ENCODE measurements around the gene CAVIN2. TPM values are rescaled to one million over a fixed set of nuclear protein-coding genes. Genes with fewer than 3 reads are reported as not detected.
"Not testable (repeated sequence)": the region's sequence is repeated elsewhere in the genome, so short reads cannot be mapped to it uniquely, and the experiment has no call there.

The CAVIN2 gene
- total RNA-seq, 2 donors from 2014 or later, result 10.9 to 15.8 TPM

DNA sequence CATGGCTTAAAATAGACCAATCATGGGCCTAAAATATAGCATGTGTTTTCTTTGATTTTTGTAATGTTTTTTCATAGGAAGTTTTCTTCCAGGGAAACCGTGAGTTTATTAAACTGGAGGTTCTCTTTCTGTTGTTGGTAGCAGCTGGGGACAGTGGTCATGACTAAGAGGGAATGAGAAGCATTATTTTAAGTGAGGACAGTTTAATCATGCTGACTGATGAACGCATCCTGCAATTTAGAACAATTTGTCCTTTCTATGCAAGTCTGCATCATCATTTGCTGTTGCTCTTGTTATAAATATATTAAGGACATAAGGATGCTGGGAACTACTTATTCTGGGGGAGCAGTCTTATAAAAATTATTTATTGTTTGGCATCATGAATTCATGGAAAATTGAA lies 51.2 kb downstream of the CAVIN2 start:
- Histone ChIP-seq H3K27me3 (no peaks in the 10 kb centered on the region), H3K27ac (no peak overlapping the region), H3K4me1 (no peaks in the 10 kb centered on the region), H3K36me3 (replicated peaks in 1 of 2; ENCODE audit: insufficient read depth in 1 of 2, low read depth in 2 of 2) (no peaks in the 10 kb centered on the region), H3K4me3 (no peak overlapping the region), H3K9me3 (no peaks in the 10 kb centered on the region)
- TF ChIP-seq, protein P1, sequence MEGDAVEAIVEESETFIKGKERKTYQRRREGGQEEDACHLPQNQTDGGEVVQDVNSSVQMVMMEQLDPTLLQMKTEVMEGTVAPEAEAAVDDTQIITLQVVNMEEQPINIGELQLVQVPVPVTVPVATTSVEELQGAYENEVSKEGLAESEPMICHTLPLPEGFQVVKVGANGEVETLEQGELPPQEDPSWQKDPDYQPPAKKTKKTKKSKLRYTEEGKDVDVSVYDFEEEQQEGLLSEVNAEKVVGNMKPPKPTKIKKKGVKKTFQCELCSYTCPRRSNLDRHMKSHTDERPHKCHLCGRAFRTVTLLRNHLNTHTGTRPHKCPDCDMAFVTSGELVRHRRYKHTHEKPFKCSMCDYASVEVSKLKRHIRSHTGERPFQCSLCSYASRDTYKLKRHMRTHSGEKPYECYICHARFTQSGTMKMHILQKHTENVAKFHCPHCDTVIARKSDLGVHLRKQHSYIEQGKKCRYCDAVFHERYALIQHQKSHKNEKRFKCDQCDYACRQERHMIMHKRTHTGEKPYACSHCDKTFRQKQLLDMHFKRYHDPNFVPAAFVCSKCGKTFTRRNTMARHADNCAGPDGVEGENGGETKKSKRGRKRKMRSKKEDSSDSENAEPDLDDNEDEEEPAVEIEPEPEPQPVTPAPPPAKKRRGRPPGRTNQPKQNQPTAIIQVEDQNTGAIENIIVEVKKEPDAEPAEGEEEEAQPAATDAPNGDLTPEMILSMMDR (IDR thresholded peaks at IDR 0.05), result no peak
- TF ChIP-seq POLR2A (IDR thresholded peaks at IDR 0.05), result no peak
- ATAC-seq (no peak), DNase-seq (no peak)
- intact Hi-C loops (cut with DNase I), result no loop called here
- WGBS, 2 donors, result 73 to 81% methylated on average over 2 of the region's 2 CpGs

DNA sequence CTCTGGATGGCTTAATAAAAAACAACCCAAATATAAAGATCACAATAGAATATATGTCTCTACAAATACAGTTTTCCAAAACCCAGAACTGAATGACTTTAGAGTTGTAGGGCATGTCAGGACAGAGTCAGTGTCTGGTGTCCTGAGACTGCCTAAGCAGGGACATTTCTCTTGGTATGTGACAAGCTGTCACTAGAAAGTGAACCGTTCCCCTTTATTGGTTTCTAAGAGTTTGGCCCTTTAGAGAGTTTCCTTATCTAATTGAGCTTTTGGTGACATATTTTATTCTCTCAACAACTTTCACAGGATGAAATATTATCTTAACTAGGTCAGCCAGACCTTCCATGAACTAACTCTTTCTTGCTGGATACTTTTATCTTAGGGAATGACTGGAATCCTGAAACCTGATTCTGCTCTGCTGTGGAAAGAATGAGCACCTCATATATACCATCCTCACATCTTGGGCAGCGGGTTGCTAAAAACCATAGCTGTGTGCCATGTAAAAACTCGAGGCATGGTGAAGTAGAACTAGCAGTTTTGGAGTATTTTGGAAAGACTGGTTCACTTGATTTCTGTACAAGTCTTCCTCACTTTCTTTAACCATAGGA lies 54.8 kb downstream of the CAVIN2 start:
- WGBS, 2 donors, result 55 to 65% methylated on average over 3 of the region's 3 CpGs
- Histone ChIP-seq H3K9me3 (no peaks in the 10 kb centered on the region), H3K27ac (no peak overlapping the region), H3K4me1 (no peaks in the 10 kb centered on the region), H3K27me3 (no peaks in the 10 kb centered on the region), H3K36me3 (replicated peaks in 1 of 2; ENCODE audit: insufficient read depth in 1 of 2, low read depth in 2 of 2) (no peaks in the 10 kb centered on the region), H3K4me3 (no peak overlapping the region)
- DNase-seq (no peak), ATAC-seq (no peak)
- intact Hi-C loops (cut with DNase I), result no loop called here
- TF ChIP-seq, protein P1 (IDR thresholded peaks at IDR 0.05), result no peak
- no peak for TF ChIP-seq POLR2A (IDR thresholded peaks at IDR 0.05)

DNA sequence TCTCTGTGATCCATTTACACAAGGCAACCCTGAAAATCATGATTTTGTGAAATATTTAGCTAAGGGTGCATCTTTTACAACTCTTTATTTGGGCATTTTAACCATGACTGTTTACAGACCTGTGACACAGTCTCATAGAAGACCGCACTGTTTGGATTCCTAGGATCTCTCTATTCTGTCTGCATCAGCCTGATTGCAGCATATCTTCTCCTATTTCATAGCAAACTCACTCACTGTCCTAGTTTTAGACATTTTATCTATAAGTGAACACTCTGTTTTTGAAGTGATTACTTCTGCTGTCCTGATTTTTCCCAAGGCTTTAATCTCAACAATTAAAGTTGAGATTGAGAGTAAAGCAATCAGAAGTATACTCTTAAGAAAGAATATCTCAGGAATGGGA lies 56.2 kb downstream of the CAVIN2 start:
- Histone ChIP-seq H3K27ac (no peak overlapping the region), H3K4me1 (no peaks in the 10 kb centered on the region), H3K27me3 (no peaks in the 10 kb centered on the region), H3K9me3 (no peaks in the 10 kb centered on the region), H3K4me3 (no peak overlapping the region), H3K36me3 (replicated peaks in 1 of 2; ENCODE audit: insufficient read depth in 1 of 2, low read depth in 2 of 2) (no peaks in the 10 kb centered on the region)
- 71 to 91% methylated on average over 1 of the region's 1 CpG for WGBS, 2 donors
- intact Hi-C loops (cut with DNase I), result no loop called here
- DNase-seq (no peak), ATAC-seq (no peak)
- TF ChIP-seq, protein P1 (IDR thresholded peaks at IDR 0.05), result no peak
- TF ChIP-seq POLR2A (IDR thresholded peaks at IDR 0.05), result no peak

DNA sequence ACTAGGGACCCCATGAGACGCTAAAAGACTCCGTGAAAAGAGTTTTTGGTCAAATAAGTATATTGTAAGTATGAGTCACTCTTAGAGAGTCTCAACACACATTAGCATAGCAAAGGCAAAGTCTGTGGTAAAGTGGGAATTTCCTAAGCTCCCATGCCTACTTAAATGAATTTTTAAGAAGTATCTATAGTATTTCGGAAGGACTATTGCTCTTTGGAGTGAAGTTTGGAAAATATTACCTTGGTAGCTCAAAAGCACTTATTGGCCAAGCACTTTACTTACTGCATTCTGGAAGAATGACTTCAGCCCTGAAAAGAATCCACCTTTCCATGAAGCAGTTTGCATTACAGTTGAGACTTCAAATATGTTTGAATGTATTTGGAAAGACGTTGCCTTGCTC lies 57.1 kb downstream of the CAVIN2 start:
- intact Hi-C loops (cut with DNase I), result no loop called here
- WGBS, 2 donors, result 57 to 68% methylated on average over 4 of the region's 4 CpGs
- Histone ChIP-seq H3K36me3 (replicated peaks in 1 of 2; ENCODE audit: insufficient read depth in 1 of 2, low read depth in 2 of 2) (no peaks in the 10 kb centered on the region), H3K27me3 (no peaks in the 10 kb centered on the region), H3K9me3 (no peaks in the 10 kb centered on the region), H3K27ac (no peak overlapping the region), H3K4me3 (no peak overlapping the region), H3K4me1 (no peaks in the 10 kb centered on the region)
- DNase-seq, result no peak
- ATAC-seq, result no peak
- TF ChIP-seq, protein P1 (IDR thresholded peaks at IDR 0.05), result no peak
- no peak for TF ChIP-seq POLR2A (IDR thresholded peaks at IDR 0.05)

DNA sequence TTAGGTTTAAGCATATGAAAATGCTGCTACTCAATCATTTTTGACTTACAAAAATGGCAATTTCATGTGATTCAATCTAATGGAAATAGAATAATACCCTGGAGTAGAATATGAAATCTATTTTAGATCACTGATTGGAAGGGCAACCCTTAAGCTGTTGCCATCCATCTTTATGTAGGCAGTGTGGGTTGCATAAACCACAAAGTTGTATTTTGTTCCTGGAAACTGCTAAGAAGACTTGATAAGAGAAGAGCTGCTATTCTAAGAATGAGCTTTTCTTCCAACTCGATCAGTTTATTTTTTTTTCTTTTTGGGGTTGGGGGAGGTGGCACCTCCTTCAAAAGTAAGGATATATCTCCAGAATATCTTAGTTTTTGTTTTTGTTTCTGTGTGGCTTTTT lies 60.2 kb downstream of the CAVIN2 start:
- Histone ChIP-seq H3K4me1 (no peaks in the 10 kb centered on the region), H3K4me3 (no peak overlapping the region), H3K27ac (no peak overlapping the region), H3K36me3 (replicated peaks in 1 of 2; ENCODE audit: insufficient read depth in 1 of 2, low read depth in 2 of 2) (no peaks in the 10 kb centered on the region), H3K9me3 (no peaks in the 10 kb centered on the region), H3K27me3 (no peaks in the 10 kb centered on the region)
- intact Hi-C loops (cut with DNase I), result no loop called here
- no peak for DNase-seq
- WGBS, 2 donors, result 45 to 69% methylated on average over 1 of the region's 1 CpG
- TF ChIP-seq, protein P1 (IDR thresholded peaks at IDR 0.05), result no peak
- no peak for TF ChIP-seq POLR2A (IDR thresholded peaks at IDR 0.05)
- ATAC-seq, result no peak

DNA sequence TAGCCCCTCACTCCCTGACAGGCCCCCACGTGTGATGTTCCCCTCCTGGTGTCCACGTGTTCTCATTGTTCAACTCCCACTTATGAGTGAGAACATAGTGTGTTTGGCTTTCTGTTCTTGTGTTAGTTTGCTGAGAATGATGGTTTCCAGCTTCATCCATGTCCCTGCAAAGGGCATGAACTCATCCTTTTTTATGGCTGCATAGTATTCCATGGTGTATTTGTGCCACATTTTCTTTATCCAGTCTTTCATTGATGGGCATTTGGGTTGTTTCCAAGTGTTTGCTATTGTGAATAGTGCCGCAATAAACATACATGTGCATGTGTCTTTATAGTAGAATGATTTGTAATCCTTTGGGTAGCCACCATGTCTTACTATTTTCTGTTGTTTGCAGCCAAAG lies 61.2 kb downstream of the CAVIN2 start:
- H3K4me1 ChIP-seq; H3K9me3 ChIP-seq; H3K36me3 ChIP-seq (replicated peaks in 1 of 2; ENCODE audit: insufficient read depth in 1 of 2, low read depth in 2 of 2); DNase-seq; H3K27me3 ChIP-seq; ATAC-seq; intact Hi-C loops (cut with DNase I); H3K27ac ChIP-seq; H3K4me3 ChIP-seq: not testable (repeated sequence)
- 86 to 88% methylated on average over 3 of the region's 3 CpGs for WGBS, 2 donors

All from body of pancreas (tissue), 4 donors.